CD4-positive, alpha-beta T cell treated with Interleukin-4 for 1 hour (primary cell): ENCODE data around the gene D2HGDH.
"Not testable (repeated sequence)": the region's sequence is repeated elsewhere in the genome, so short reads cannot be mapped to it uniquely, and the experiment has no call there.

Source experiments
- DNase-seq, 2 donors: peaks; one replicate each; pipeline ENCODE4 v3.0.0-alpha.2; 2020 to 2022

Gene D2HGDH

DNA sequence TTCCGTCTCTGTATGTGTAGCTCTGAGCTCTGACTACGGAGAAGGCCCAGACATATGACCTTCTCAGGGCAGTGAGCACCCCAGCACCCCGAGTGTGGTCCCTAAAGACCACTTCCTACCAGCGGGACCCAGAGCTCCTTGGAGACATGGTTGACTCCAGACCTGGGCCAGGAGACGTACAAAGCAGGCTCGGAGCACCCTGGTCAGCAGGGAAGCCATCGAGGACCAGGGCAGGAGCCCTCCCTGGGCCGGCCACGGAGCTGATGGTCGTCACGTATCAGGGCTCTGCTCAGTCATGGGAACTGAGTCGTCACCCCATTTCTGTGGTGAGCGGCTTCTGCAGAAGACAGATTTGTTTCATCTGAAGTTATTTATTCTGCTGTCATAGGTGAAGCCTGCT lies 61.8 kb downstream of the D2HGDH start:
- no peak for DNase-seq

DNA sequence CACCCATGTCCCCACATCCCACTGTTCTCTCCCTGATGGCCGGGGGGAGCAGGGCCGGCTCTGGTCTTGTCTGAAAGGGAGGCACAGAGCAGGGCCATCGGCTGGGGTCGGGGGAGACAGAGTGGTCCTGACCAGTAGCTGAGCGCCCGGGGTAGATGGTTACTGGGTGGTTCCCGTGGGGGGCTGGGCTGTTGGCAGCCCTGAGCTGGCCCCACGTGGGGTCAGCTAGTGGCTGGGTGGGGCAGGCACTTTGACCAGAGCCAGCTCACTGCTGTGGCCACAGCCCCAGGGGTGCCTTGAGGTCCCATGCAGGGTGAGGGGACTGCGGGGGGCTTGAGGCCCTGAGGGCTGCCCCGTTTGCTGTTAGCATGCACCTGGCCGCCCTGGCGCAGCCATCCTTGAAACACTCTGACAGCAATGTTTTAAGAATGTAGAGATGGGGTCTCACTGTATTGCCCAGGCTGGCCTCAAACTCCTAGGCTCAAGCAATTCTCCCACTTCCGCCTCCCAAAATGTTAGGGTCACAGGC lies 62.2 kb downstream of the D2HGDH start:
- DNase-seq, result no peak

DNA sequence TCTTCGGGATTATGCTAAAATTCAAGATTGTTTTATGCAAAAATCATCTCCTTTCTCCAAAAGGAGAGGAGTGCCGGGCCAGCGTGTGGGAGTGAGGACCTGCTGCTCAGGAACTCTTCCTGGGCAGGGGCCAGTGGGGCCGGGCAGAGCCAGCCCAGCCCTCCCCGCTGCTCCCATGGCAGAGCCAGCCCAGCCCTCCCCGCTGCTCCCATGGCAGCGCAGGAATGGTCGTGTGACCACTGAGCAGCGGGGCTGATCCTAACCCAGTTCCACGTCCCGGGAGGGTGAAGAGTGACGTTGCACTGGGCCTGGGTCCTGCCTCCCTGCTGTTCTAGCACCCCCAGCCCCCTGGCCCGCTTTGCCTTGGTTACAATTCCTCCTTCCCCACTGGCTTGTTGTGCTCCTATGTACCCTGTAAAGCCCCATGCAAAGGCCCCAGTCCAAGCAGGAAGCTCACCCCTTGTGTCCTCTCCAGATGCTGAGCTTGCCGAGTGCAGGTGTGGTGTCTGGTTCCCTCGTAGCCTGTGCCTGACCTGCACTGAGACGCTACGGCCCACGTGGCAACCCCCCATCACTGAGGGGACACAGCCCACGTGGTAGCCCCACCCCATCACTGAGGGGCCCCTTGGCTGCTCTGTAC lies 63.1 kb downstream of the D2HGDH start:
- DNase-seq, result peak in 1 of 2 donors; percentile 11

DNA sequence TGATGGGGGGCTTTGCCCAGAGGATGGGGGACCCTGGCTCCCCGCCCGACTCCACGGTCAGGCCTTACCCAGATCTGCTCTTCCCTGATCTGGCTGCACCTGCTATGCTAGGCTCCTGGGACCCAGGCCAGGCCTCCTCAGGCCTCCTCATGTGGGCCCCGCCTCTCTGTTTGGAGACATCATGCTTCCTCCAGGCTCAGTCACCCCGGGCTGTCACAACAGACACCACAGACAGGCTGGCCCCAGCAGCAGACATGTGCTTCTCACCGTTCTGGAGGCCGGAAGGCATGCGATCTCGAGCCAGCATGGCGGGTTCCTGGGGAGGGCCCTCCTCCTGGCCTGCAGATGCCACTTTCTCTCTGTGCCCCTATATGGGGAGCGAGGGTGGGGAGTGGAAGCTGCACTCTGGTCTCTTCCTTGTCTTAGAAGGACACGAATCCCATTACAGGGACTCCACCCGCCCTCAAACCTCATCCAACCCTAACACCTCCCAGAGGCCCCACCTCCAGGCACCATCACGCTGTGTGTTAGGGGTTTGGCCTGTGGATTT lies 63.7 kb downstream of the D2HGDH start:
- no peak for DNase-seq

DNA sequence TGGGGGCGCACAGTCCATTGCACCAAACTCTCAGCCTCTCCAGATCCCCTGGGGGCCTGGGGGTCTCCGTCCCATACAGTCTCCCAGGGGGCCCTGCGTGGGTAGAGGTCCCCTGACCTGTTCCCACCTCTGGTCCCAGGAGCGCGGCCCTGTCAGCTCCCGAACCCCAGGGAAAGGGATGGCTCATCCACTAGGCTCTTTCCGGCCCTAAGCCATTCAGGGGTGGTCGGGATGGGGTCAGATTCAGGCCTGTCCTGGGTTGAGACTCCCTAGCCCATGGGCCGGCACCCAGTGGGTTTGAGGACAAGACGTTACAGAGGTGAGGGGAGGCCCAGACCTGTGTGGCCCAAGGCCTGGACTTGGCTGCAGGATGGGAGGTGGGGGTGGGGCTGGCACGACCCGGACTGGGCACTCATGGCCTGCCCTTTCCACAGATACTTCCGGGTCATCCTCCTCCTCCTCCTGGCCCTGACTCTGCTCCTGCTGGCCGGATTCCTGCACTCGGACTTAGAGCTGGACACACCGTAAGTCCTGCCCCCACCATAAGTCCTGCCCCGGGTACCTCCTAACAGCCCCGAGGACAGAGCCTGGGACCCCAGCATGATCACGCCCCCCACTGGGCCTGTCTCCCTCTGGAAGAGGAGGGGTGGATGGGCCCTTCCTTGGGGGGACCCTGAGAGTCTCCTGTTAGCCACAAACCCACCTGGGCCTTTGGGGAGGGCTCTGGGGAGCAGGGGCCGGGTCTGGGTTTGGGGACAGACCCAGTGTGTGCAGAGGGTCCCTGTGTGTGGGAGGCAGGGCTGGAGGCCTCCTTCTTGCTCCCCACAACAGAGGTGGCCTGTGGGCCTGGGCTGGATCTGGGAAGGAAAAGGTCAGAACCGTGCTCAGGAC lies 64.4 kb downstream of the D2HGDH start:
- DNase-seq, result no peak

DNA sequence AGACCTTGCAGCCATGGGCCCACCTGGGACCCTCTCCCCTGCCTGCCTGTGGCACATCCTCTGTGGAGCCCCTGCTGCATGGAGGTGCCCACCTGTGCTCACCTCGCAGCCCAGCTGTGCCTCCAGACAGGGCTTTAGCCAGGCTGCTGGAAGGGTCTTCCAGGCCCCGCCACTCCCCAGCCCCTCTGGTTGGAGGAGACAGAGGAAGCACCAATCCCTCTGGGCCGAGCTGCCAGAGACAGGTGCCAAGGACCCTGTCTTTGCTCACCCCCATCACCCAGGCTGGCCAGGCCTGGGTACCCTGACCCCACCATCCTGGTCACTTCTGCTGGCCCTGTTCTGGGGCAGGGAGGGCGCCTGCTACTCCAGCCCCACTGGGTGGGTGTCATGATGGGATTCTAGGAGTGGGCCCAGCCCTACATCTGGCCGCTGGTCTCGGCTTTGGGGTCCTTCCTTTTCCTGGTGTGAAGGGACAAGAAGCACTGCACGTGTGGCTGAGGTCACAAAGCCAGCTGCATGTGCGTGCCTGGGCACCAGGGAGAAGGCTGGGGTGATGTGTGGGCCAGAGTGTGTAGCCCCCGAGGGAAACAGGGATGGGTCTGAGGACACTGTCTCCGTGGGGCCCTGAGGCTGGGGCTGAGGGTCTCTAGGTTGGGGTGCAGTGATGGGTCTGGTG lies 65.2 kb downstream of the D2HGDH start:
- DNase-seq, result peak in 1 of 2 donors; percentile 10

DNA sequence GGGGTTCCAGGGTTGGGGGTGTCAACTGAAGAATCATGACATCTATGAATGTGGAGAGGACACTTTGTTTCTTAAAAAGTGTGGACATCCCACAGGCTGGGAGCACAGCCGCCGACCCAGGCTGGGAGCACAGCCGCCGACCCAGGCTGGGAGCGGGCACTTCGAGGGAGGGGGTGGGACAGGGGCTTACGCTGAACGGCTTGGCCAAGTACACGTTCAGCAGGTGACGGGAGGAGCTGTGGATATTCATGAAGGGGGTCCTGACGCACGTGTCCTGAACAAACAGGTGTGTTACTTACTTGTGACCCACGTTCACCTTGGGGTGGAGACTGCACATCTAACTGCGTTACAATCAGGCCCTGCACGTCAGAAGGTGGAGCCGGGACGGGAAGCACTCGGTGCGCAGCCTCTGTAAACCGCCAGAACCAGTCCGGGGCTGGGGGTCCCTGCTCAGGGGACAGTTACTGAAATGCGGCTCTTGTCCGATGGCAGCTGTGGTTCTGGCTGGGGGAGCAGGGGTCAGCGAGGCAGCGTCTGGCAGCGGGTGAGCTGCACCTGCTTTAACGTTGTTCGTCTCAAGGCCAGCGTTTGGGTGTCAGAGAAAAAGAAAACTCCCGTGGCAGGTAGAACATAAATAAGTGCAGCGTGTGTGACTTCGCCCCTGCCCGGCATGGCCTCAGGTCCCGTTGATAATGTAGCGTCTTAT lies 65.9 kb downstream of the D2HGDH start:
- not testable (repeated sequence) for DNase-seq

DNA sequence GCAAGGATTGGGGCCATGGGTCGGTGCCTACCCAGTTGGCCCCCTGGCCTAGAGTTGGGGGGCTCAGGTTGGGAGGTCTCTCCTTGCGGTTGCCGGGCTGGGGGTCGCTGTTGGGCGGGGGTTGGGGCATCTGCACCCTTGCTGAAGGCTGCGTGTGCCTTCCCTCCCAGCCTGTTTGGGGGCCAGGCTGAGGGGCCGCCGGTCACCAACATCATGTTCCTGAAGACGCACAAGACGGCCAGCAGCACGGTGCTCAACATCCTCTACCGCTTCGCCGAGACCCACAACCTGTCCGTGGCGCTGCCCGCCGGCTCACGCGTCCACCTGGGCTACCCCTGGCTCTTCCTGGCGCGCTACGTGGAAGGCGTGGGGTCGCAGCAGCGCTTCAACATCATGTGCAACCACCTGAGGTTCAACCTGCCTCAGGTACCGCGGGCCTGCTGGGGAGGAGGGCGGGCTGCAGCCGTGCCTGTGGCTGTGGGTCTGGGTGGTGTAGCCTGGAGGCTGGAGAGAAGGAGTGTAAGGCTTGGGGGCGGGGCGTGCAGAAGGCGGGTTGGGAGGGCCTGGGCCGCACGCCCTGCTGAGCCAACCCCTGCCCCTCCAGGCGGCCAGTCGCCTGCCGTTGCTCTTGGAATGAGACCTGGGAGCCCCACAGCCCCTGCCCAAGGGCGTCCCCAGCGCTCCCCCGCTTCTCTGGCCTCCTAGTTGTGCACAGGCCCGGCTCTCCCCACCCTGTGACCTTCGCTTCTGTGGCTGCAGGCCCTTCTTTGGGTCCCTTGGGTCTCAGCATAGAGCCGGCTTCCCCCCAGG lies 67.4 kb downstream of the D2HGDH start:
- peak in 1 of 2 donors; percentile 11 for DNase-seq

DNA sequence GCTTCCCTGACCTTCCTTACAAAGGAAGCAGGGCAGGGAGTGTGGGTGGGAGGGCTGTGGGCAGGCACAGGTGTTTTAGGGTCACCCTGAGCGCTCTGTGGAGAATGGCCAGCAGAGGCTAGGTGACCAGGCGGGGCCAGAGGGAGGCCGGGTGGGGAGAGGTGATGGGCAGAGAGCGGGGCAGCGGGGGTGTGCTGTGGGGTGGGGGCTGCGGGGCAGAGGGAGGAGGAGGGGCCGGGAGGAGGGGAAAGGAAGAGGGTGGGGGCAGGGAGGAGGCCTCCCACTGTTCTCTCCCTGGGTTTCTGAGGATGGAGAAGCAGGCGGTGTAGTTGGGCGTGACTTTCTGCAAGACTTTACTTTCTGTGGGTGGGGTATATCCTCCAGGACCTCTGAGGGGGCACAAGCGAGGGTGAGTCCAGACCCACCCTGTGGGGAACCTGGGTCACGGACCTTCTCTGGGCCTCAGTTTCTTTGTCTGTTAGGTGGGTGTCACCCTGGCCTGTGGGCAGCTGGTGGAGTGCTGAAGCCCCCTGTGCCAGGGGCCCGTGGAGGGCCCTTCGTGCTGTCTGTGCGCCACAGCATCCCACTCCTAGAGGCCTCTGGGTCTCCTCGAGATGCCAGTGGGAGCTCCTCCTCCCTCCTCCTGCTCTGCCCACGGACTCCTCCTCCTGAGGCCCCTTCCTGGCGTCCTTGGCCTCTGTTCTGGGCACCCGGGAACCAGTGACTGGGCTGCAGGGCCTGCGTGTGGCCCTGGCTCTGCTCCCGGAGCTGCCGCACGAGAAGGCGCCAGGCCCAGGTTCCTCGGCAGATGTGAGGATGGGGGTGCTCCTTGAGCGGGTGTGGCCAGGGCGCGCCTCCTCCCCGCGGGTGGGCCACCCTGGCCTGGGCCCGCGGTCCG lies 68.2 kb downstream of the D2HGDH start:
- no peak for DNase-seq

DNA sequence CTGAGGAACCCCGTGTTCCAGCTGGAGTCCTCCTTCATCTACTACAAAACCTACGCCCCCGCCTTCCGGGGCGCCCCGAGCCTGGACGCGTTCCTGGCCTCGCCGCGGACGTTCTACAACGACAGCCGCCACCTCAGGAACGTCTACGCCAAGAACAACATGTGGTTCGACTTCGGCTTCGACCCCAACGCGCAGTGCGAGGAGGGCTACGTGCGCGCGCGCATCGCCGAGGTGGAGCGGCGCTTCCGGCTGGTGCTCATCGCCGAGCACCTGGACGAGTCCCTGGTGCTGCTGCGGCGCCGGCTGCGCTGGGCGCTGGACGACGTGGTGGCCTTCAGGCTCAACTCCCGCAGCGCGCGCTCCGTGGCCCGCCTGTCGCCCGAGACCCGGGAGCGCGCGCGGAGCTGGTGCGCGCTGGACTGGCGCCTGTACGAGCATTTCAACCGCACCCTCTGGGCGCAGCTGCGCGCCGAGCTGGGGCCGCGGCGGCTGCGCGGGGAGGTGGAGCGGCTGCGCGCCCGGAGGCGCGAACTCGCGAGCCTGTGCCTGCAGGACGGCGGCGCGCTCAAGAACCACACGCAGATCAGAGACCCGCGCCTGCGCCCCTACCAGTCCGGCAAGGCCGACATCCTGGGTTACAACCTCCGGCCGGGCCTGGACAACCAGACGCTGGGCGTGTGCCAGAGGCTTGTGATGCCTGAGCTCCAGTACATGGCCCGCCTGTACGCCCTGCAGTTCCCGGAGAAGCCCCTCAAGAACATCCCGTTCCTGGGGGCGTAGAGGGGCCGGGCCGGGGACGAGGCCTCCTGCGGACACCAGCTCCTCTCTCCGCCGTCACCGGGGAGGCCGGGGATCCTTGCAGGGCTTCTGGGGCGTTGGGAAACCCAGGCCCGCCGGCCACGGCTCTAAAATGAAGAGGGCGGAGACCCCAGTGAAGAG lies 69.2 kb downstream of the D2HGDH start:
- peak; percentile 39 to 62 for DNase-seq

DNA sequence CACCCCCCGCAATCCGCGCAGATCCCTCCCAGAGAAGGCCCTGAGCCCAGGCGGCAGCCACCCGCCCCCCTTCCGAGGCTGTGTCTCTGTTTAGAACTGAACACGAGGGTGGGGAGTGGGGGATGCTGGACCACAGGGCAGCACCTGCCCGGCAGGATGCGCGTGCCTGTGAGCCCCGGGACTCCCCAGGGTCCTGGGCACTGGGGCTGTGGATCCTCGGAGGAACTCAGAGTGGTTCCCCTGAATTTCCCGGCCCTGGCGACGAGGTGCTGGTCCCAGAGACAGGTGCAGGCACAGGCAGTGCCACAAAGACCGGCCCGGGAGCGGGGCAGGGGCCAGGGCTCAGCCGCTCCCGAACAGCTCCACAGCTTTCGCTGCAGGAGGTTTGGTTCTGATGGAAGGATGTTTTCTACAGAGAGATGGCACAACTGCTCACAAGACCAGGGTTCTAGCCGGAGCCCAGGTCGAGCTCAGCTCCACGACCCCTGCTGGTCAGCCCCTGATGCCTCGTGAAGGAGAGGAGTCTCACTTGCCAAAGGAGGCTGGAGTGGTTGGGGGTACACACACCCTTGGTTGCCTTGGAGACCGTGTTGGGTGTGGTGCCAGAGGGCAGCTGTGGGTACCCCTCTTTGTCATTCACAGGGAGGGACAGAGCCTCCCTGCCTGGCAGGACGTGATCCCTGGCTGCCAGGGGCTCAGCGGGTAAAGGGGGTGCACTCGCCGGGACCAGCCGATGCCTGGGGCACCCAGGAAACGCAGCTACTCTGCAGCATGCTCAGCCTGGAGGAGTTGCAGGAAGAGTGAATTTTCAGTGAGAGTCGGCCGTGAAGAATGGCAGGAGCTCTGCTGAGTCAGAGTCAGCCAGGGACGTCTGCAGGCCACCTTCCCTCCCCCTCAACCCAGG lies 70.1 kb downstream of the D2HGDH start:
- DNase-seq, result peak in 1 of 2 donors; percentile 30

DNA sequence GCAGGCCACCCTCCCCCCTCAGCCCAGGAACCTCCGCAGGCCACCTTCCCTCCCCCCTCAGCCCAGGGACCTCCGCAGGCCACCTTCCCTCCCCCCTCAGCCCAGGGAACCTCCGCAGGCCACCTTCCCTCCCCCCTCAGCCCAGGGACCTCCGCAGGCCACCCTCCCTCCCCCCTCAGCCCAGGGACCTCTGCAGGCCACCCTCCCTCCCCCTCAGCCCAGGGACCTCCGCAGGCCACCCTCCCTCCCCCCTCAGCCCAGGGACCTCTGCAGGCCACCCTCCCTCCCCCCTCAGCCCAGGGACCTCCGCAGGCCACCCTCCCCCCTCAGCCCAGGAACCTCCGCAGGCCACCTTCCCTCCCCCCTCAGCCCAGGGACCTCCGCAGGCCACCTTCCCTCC lies 71.8 kb downstream of the D2HGDH start:
- not testable (repeated sequence) for DNase-seq

DNA sequence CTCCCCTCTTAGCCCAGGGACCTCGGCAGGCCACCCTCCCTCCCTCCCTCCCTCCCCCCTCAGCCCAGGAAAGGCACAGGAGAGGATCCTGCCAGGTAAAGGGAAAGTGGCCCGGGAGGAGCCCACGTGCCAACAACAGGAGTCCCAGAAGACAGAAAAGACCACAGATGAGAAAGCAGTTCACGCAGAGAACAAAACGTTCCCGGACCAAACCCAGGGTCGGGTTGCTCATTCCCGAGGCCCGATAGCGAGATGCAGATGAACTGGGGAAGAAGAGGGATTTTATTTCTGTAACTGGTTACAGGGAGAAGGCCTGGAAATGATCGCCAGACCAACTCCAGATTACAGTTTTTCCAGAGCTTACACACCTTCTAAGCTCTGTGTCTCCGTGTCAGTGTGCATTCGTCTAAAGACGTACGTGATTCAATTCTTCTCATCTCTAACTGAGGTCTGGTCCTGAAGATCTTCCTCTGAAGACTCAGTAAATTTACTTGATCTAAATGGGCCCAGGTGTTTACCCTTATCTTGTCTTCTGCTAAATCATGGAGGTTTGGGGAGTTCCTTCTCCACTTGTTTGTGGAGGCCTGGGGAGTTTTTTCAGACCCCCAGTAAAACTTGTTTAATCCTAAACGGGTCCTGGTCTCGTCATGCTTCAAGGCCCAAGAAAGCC lies 73.8 kb downstream of the D2HGDH start:
- DNase-seq, result no peak

DNA sequence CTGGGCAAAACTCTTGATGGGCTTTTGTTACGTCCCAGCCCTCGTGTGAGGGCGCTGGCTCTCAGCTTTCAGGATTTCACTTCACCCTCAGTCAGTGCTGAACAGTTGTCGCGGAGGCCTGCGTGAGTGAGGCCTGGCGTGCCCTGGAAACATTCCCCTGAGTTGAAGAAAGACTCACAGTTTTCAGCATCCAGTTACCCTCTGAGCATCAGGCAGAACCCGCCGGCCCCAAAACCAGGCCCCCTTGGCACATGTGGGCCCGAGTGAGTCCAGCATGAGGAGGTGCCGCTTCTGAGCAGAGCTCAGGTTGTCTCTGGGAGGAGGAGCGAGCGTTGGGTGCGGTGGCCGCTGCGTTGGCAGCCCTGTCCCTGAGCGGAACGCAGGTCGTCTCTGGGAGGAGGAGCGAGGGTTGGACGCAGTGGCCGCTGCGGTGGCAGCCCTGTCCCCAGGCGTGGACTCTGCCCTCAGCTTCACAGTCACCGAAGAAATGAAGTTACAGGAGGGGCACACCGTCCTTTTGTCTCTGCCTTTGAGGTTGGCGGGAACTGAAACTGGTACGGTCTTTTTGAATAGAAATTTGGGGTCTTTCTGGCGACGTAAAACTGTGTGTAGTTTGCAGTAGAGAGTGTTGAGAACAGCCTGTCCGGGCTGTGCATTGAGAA lies 74.4 kb downstream of the D2HGDH start, which contains the start of gene NEU4:
TSS of gene NEU4 (plus strand) at position 473 of the 662 bp plus-strand sequence. CDS start 5,292 bp downstream, outside the sequence.
- no peak for DNase-seq

DNA sequence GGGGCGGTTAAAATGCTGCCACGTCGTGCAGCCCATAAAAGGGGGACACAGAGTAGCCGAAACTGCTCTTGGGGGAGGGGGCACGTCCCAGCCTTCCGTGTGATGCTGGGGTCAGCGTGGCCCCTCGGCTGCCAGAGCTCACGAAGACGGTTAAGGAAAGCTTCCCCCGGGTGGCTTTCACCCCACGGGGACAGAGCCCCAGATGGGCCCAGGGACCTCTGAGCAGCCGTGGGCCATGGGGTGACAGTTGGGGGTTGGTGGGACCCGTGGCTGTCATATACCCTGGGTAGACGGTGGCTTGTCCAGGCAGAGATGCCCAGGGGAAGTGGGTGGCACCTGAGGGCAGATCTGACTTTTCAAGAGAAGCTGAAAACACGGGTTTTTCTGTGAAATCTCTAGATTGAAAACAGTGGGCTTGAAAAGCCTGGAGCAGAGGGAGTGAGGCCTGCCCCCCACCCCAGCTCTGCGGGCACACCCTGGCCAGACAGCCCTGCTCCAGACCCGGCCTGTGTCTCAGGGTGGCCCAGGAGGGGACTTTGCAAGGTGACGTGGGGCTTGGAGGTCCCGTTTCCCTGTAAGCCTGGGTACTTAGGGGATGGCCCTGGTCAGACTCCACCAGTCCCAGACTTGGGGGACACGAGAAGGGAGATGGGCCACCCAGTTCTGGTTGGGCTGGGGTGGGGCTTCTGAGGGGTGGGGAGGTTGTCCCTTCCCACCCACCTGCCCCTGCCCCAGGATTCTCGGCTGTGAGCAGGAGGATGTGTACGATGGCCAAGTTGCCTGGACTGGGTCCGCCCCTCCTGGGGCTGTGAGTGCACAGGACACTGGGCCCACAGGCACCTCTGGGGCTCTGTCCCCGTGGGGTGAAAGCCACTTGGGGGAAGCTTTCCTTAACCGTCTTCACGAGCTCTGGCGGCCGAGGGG lies 75.2 kb downstream of the D2HGDH start:
- no peak for DNase-seq
